Ramos (cell line): ENCODE data around the gene COPG1.

Experiments
- in situ Hi-C: fragments of 300-500 bp; cut with MboI; formaldehyde crosslinking; loops from one replicate; pipeline ENCODE4 v1.14.3; 2022; ENCODE audit warnings: low sequenced_read_pairs; ENCODE audit not compliant: unreplicated experiment

Gene COPG1

DNA sequence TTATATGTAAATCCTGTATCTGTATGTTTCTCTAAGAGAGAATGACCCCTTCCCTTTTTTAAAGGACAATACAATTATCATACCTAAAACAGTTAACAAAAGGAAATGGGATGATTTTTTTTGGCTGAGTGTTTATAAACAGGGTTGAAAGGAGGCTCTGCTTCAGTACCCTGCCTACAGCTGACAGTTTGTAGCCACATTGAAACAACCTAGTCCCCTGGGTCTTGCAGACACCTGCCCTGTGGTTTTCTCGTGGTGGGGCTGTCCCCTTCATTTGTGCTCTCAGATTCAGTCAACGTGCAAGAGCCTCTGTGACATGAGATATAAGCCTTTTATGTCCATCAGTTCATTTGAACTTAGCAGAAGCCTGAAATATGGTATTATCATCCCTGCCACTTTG, 27.0 kb downstream of the COPG1 start:
- in situ Hi-C loops = no loop called here

DNA sequence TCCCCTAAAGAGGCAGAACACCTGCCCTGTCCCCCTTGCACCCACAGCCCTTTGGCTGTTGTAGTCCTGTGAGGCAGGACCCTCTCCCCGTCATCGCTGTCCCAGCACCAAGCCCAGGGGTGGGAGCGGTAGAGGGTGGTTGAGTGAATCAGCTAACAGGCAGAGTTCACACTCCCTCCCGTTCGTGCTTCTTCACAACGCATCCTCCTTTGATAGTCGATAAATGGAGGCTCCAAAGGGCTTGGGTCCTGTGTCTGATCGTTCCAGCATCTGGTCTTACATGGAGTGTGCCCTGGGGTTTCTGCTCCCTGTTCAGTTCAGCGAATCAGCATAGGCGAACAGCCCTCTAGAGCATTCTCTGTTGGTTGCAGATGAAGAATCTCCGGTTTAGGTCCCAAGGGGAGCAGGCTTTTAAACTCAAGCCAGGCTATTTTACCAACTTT, 28.4 kb downstream of the COPG1 start:
- in situ Hi-C loops = no loop called here

DNA sequence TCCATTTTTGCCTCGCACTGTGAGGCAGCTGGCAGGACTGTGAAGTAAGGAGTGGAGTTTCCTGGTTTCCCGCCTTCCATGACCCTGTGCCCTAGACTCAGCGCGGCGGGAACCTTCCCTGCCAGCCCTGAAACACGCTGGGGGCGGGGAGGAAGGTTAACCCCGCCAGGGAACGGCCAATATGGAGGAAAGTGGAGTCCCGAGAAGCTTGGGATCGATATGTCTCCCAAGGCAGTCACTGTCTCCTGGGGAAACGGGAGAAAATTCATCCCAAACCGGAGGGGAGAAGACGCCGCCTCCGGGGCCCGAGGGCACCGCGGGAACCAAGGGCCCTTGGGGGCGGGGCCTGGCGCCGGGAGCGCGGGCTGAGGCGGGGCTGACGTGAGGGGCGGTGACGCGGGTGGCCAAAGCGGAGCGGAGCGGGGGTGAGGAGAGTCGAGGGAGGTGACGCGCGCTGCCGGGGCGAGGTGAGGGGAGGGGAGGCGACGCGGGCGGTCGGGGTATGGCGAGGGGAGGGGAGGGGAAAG, 29.1 kb downstream of the COPG1 start, which contains the start of gene HMCES:
Gene HMCES, plus strand, starts transcription at position 432 of the 527 bp plus-strand sequence. CDS start 863 bp downstream, outside the sequence.
- in situ Hi-C loops = no loop called here

DNA sequence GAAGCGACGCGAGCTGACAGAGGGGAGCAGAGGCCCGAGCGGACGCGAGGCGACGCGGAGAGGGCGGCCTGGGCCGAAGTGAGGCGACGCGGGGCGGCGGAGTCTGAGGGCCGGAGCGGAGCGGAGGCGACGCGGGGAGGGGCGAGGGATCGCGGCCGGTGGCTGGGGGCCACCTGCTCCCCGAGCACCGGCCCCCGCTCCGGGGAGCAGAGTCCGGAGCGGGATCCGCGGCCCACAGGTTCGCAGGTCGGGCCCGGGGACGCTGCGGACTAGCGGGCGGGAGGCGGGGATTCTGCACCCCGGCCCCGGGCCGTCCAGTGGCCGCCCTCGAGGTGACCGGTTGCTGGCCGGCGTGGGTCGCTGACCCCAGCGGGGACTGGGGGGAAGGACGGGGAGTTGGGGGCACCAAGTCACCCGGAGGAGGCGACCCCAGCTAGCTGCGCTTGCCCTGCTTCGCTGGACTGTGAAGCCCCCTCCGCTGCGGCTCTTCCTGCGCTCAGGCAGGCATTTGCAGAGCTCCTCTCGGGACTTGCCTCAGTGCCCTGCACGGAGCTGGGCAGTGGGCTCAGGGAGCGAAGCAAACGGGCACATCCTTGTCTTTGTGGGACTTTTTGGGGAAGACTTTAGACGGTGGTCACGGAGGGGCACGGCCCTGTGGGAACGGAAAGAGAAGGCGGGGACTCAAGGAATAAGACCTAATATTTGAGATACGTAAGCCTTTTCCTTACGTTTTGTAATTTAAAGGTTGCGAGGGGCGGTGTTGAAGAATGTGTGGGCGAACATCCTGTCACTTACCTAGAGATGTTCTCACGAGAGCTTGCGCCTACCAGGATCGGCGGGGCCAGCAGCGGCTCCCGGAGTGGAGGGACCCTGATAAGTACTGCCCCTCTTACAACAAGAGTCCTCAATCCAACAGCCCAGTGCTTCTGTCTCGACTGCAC, 29.8 kb downstream of the COPG1 start:
- in situ Hi-C loops = no loop called here

DNA sequence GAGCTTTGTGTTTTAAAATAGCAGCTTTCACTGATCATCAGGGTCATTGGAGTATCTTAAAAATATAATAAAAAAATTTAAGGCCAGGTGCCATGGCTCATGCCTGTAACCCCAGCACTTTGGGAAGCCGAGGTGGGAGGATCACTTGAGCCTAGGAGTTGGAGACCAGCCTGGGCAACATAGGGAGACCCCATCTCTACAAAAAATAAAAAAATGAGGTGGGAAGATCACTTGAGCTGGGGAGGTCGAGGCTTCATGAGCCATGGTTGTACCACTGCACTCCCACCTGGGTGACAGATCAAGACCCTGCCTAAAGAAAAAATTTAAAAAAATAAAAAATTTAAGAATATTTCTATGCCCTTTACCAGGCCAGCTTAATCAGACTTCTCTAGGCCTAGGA, 30.8 kb downstream of the COPG1 start:
- in situ Hi-C loops = no loop called here

DNA sequence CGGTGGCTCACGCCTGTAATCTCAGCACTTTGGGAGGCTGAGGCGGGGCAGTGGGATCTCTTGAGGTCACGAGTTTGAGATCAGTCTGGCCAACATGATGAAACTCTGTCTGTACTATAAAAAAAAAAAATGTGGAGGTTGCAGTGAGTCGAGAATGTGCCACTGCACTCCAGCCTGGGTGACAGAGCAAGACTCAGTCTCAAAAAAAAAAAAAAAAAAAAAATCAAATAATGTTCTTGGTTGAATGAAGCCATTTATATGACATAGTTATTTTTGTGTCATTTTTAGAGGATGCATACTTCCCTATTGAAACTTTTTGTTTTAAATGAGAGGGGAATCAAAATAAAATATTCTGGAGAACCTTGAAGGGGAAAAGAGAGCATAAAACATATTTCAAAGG, 32.3 kb downstream of the COPG1 start:
- in situ Hi-C loops = no loop called here

DNA sequence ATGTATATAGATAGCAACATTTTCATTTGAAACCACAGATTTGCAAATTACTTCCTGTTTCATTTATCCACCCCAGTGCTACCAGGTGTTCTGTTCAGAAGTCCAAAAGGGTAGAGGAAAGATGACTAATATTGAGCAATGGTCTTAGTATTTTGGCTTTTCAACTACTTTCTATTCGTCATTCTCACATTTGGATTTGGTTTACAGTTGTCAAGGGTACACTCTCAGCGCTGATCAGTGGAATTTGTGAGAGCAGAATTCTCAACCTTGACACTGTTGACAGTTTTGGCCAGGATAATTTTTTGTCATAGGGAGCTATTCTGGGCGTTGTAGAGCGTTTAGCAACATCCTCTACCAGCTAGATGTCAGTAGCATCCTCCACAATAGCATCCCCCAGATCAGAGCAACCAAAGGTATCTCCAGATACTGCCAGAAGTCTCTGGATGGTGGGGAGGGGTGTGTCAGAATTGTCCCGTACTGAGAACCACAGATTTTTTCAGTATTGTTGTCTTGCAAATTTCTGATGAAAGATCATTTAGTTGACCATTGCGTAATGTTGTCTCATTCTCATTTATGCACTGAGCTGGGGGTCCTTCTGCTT, 33.4 kb downstream of the COPG1 start:
- in situ Hi-C loops = no loop called here

DNA sequence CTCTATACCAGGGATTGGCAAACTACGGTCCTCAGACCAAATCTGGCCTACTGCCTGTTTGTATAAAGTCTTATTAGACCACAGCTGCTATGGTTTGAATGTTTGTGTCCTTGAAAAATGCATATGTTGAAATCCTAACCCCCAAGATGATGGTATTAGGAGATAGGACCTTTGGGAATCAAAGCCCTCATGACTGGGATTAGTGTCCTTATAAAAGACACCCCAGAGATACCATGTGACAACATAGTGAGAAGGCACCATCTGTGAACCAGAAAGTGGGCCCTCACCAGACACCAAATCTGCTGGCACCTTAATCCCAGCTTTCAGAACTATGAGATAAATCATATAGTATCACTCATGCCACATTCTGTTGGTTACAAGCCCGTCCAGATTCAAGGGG, 36.7 kb downstream of the COPG1 start:
- in situ Hi-C loops = no loop called here

DNA sequence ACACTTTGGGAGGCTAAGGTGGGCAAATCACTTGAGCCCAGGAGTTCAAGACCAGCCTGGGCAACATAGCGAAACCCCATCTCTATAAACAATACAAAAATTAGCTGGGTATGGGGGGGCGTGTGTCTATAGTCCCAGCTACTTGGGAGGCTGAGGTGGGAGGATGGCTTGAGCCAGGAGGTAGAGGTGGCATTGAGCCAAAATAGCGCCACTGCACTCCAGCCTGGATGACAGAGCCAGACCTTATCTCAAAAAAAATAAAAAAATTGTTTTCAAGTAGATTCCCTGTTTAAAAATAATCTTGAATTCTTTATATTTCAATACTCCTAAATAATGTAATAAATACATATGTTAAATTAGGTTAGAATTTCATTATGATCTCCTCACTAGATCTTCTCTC, 39.0 kb downstream of the COPG1 start:
- in situ Hi-C loops = no loop called here

DNA sequence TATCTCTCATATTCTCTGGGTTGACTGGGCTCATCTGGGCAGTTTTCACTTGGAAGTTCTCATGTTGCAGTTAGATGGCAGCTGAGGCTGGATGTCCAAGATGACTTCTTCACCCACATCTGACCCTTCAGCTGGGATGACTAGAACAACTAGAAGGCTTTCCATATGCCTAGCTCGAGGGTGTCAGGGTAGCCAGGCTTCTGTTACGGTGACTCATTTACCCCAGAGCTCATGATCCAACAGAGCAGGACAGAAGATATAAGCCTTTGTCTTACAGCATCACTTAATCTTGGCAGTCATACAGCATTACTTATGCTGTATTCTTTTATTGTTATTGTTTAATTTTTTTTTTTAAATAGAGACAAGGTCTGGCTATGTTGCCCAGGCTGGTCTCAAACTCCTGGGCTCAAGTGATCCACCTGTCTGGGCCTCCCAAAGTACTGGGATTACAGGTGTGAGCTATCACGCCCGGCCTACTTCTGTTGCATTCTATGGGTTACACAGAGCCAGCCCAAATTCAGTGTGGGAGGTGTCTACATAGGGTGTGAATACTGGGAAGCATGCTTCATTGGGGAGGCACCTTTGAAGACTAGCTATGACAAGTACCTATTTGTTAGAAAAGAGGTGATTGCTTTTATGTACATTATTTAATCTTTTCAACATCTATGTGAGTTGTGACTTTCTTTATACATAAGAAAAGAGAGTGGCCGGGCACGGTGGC, 40.0 kb downstream of the COPG1 start:
- in situ Hi-C loops = no loop called here

DNA sequence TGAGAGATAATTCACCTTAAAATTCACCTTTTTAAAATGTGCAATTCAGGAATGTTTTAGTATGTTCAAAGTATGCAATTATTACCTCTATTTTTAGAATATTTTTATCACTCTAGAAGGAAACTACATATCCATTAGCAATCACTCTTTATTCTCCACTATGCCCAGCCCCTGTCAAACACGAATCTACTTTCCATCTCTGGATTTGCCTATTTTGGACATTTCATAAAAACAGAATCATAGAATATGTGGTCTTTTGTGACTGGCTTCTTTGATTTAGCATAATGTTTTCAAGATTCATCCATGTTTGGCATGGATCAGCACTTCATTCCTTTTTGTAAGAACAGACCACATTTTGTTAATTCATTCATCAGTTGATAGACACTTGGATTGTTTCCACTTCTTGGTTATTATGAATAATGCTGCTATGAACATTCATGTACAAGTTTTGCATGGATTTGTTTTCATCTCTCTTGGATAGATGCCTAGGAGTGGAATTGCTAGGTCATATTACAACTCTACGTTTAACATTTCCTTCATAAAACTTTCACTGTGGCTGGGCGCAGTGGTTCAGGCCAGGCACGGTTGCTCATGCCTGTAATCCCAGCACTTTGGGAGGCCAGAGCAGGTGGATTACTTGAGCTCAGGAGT, 42.0 kb downstream of the COPG1 start:
- in situ Hi-C loops = no loop called here

DNA sequence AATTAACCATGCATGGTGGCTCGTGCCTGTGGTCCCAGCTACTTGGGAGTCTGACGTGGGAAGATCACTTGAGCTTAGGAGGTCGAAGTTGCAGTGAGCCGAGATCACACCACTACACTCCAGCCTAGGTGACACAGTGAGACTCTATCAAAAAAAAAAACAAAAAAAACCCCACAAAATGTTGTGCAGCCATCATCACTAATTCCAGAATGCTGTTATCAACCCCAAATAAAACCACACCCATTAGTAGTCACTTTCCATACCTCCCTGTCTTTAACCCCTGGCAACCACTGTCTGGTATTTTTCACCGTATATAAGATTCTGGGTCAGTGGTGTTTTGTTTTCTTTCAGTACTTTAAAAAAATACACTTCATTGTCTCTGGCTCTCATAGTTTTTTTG, 45.9 kb downstream of the COPG1 start:
- in situ Hi-C loops = no loop called here

DNA sequence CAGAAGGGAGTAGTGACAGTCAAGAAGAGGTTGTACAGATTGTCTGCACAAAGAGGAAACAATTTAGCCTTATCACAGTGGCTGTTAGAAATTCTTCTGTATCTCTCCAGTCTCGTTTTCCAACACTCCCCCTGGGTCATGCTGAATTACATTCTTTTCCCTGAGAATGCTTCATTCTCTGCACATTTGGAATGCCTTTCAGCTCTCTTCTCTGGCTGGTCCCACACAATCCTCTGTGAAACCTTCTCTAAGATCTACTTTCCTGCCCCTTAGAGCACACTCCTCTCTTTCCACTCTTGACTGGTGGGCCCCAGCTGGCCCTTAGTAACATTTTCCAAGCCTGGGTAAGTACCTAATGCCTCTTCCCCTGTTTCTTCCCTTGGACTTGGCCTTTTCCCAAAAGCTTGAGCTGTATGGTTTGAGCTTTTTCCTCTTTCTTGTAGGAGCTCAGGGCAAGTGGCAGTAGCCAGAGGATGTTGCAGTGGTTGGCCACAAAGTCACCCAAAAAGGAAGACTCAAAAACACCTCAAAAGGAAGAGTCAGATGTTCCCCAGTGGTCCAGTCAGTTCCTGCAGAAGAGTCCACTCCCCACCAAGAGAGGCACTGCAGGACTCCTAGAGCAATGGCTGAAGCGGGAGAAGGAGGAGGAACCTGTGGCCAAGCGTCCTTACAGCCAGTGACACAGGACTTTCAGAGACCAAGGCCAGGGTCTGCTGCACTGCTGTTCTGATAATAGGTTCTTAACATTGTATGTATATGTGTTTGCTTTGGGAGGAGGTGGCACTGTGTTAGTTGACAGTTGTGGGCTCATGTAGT, 54.9 kb downstream of the COPG1 start:
- in situ Hi-C loops = no loop called here

DNA sequence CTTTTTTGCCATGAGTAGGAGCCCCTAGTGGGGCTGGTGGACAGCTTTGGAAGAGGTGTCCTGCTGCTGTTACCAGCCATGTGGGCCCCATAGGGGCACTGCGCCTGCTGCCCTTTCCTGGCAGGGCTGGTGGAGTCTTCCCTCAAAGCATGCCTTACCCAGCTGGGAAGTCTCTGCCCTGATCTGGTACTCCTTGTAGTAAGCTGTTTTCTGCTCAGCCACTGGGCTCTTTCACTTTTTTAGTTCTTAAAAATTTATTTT, 55.5 kb downstream of the COPG1 start:
- in situ Hi-C loops = no loop called here

DNA sequence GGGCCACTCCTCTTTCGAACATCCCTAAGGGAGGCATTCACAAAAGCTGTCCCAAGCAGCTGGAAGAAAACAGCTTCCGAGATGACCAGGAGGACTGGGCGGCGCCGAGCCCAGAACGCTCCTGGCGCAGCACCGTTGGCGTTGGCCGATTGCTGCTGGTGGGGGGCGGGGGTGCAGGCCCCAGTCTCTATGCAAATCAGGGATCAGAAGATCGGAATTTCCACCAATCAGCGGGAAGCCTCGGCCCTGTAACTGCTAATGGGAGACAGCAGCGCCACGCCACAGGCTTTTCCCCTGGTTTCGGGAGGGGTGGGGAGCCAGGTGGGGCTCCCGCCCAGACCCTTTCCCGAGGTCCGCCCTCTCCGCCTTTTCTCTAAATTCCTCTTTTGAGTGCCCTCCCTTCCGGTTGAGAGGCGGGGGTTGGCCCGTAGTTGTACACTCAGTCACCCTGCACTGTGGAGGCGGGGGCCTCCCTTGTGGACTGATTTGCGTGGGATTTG, 56.2 kb downstream of the COPG1 start:
- in situ Hi-C loops = no loop called here

DNA sequence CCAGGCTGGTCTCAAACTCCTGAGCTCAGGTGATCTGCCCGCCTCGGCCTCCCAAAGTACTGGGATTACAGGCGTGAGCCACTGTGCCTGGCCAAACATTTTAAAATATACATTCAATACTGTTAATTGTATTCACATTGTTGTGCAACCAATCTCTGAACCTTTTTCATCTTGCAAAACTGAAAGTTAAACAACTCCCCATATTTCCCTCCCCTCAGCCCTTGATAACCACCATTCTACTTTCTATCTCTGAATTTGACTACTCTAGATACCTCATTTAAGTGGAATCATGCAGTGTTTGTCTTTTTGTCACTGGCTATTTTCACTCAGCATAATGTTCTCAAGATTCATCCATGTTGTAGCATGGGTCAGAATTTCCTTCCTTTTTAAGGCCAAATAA, 59.2 kb downstream of the COPG1 start:
- in situ Hi-C loops = no loop called here

DNA sequence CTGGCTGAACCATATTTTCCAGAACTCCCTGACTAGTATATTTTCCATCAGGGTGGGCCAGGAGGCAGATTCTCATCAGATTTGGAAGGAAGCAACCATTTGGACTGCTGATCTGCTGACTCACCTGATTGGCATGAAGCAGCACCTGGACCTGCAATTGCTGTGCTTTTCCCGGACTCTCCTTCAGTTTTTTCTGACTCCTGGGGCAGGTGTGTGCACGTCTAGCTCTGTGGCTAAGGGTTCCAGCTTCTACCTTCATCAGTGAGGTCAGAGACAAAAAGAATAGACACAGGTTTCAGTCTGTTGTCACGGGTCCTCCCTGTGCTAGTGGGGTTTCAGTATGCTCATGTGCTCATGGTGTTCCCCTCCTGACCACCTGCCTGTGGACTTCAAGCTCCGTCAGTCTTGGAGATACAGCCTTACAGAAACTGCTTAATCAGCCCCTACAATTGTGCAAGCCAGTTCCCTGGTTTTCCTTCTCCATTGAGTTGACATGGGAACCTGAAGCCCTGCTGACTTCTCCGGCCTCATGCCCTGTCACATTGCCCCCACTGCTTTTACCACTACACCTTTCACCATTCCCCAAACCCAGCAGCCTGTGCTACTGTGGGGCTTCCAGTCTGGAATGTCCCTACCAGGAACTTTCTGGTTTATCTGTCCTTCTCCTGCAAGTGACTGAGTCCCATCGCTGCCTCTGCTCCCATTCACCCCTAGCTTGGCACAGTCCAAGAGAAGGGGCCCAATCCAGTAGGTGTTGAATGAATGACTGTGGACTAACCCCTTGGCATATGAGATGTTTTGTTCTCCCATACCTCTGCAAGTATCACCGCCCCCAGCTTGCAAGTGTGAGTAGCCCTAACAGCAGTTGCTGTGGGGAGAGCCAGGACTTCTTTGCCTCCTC, 61.0 kb downstream of the COPG1 start:
- in situ Hi-C loops = no loop called here

DNA sequence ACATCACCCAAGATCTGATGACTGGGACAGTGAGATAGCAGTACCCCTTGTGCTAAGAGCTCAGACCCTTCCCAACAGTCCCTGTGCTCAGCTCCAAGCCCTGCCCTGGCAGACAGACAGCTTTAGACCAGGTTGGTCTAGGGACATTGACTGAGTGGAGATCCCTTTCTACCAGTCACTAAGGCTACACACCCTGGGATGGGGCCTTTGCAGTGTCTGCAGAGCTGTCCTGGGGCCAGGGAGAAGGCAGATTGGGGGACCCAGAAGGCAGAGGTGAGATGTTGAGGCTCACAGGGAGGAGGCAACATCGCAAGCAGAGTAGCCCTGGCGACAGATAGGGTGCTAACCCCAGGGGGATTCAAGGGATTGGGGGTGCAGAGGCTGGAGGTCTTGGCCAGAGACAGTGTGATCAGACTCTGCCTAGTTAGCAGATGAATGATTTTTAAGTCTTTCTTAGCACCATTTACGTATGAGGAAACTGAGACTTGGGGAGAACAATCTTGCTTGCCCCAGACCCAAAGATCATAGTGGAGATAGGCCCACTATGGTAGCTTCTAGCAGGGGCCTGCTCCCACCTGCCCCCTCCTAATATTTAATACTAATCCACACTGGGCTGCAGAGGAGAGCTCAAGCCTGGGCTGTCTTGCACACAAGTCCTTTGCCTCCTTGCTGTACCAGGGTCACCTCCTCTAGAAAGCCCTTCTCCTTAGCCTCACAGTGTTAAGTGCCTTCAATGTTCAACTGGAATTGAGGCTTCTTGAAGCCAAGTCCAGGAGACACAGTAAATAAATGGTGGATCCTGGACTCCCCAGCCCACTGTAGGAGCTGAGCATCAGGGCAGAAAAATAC, 61.9 kb downstream of the COPG1 start:
- in situ Hi-C loops = no loop called here
